ENCODE results near the gene KCNQ1OT1. TPM values are rescaled to one million over a fixed set of nuclear protein-coding genes. Genes with fewer than 3 reads are reported as not detected.
A peak's percentile ranks its signal among the peaks of the same experiment; 100 is the strongest.

The KCNQ1OT1 gene
- total and polyA plus RNA-seq, 12 donors, result 0.15 to 10.6 (median 1.1) TPM

DNA sequence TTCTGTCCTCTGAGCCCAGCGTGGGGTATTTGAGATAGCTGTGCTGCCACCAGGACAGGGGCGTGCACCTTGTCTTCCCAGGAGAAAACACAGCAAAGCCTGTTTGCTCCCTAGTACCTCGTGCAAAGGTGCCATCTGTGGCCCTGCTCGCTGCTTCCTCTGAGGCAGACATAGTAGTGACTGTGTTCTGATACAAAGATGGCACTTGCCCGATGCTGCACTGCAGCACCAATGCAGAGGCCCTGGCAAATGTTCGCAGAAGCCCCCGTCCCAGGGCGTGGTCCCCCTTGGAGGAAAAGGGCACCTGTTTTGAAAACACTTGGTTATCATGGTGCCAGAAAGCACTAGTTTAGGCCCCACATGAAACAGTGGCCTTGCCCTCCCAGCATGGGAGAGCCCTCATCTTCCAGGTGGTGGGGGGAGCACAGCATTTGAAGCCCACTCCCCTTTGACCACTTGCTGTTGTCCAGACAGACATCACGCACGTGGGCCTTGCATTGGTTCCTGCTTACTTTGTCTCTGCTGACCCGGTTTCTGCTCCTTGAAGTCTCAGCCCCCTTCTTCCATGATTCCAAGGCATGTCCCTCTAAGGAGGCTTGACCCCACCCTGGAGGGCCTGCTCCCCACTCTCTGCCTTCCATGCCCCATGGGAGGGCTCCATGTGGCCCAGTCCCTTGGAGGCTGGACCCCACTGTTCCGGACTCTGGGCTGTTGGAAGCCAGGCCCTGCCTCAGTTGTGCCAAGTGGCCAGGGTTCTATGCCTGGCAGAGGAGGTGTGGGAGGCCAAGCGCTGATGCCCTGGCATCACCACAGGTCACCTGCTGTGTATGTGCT is 109.4 kb downstream of the KCNQ1OT1 start:
- Histone ChIP-seq H3K4me1 (replicated peaks in 1 of 2) (no peaks in the 10 kb centered on the region), H3K27me3 (no peaks in the 10 kb centered on the region), H3K36me3 (replicated peaks in 1 of 2) (peaks cover 0 to 64% of the 10 kb centered on the region in 2 donors), H3K4me3 (no peak overlapping the region), H3K9me3 (replicated peaks in 1 of 3) (no peaks in the 10 kb centered on the region), H3K27ac (no peak overlapping the region)
- TF ChIP-seq, protein P1, sequence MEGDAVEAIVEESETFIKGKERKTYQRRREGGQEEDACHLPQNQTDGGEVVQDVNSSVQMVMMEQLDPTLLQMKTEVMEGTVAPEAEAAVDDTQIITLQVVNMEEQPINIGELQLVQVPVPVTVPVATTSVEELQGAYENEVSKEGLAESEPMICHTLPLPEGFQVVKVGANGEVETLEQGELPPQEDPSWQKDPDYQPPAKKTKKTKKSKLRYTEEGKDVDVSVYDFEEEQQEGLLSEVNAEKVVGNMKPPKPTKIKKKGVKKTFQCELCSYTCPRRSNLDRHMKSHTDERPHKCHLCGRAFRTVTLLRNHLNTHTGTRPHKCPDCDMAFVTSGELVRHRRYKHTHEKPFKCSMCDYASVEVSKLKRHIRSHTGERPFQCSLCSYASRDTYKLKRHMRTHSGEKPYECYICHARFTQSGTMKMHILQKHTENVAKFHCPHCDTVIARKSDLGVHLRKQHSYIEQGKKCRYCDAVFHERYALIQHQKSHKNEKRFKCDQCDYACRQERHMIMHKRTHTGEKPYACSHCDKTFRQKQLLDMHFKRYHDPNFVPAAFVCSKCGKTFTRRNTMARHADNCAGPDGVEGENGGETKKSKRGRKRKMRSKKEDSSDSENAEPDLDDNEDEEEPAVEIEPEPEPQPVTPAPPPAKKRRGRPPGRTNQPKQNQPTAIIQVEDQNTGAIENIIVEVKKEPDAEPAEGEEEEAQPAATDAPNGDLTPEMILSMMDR (IDR thresholded peaks at IDR 0.05), result no peak
- no peak for TF ChIP-seq POLR2A (IDR thresholded peaks at IDR 0.05)
- 90 to 92% (median 92%) methylated on average over 7 to 13 of the region's 13 CpGs for WGBS, 4 donors
- DNase-seq, result no peak
- intact Hi-C loops (cut with DNase I), result loop anchor here in 1 of 2 donors (5.0 kb wide), 1 partner anchor 77 kb away; no protein-coding TSS in a partner anchor

DNA sequence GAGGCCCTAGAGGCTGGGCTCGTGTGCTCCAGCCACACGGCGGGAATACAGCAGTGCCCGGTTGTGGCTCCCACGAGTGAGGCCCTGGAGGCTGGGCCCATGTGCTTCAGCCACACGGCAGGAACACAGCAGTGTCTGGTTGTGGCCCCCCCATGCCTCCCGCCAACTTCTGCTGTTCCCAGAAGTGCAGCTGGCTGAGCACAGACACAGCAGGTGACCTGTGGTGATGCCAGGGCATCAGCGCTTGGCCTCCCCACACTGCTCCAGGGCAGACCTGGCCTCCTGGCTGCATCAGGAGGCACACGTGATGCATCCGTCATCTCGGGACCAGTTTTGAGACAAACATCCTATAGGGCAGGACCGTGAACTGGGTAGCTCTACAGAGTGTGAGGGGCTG is 110.3 kb downstream of the KCNQ1OT1 start:
- intact Hi-C loops (cut with DNase I), result no loop called here
- DNase-seq, result peak in 5 of 7 donors; percentile 1 to 49 (median 19)
- WGBS, 4 donors, result 70 to 92% (median 84%) methylated on average over 4 to 12 of the region's 12 CpGs

DNA sequence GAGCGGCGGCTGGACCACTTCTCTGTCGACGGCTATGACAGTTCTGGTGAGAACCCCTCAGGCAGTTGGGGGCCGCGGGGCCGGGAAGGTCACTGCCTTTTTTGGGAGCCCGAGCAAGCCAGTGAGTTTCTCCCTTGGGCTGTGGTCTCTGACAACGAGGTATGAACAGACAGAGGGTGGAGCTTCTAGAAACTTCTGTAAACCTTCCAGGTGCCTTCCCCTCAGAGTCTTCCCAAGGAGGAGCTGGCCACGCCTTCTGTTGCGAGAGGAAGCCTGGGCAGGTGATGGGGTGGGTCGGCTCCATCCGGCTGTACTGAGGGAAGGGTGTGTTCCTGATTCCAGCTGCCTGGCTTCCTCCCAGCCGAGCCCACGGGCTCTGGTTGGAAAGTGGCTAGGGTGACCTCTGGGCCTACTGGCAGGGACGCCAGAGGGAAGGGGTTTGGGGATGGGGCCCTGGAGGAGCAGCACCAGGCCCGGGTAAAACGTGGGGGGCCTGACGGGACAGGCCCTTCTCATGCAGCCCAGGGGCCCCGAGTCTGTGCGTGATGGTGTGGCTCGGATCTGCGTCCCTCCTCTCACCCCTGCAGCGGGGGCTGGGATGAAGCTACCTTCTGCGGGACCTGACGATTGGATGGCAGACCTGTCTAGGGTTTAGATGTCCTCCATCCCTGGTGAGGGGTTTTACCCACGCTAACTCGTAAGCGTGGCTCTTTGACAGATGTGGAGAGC is 110.8 kb downstream of the KCNQ1OT1 start:
- WGBS, 4 donors, result 86 to 90% (median 88%) methylated on average over 9 to 29 of the region's 29 CpGs
- H3K4me1 ChIP-seq (replicated peaks in 1 of 2), result no peaks in the 10 kb centered on the region
- peak in 5 of 7 donors; percentile 3 to 28 (median 8) for DNase-seq

More for the DNA sequence above, 110.3 kb downstream of the KCNQ1OT1 start:
- no peaks in the 10 kb centered on the region for H3K4me1 ChIP-seq (replicated peaks in 1 of 2)
- H3K9me3 ChIP-seq (replicated peaks in 1 of 3), result no peaks in the 10 kb centered on the region
- peaks cover 0 to 73% of the 10 kb centered on the region in 2 donors for H3K36me3 ChIP-seq (replicated peaks in 1 of 2)
- no peak overlapping the region for H3K27ac ChIP-seq
- H3K27me3 ChIP-seq, result no peaks in the 10 kb centered on the region
- H3K4me3 ChIP-seq, result no peak overlapping the region
- no peak for TF ChIP-seq POLR2A (IDR thresholded peaks at IDR 0.05)
- TF ChIP-seq, protein P1 (IDR thresholded peaks at IDR 0.05), result no peak

More for the DNA sequence above, 110.8 kb downstream of the KCNQ1OT1 start:
- no peak overlapping the region for H3K4me3 ChIP-seq
- no peaks in the 10 kb centered on the region for H3K27me3 ChIP-seq
- TF ChIP-seq POLR2A (IDR thresholded peaks at IDR 0.05), result no peak
- TF ChIP-seq, protein P1 (IDR thresholded peaks at IDR 0.05), result no peak
- H3K36me3 ChIP-seq (replicated peaks in 1 of 2), result peaks cover 0 to 74% of the 10 kb centered on the region in 2 donors
- no peak overlapping the region for H3K27ac ChIP-seq
- intact Hi-C loops (cut with DNase I), result no loop called here
- no peaks in the 10 kb centered on the region for H3K9me3 ChIP-seq (replicated peaks in 1 of 3)

Measured in adrenal gland (tissue), 12 donors.